Ramos (cell line): ENCODE measurements around the gene TSPAN31.

Experiments
- in situ Hi-C: fragments of 300-500 bp; cut with MboI; formaldehyde crosslinking; loops from one replicate; pipeline ENCODE4 v1.14.3; 2022; ENCODE audit warnings: low sequenced_read_pairs; ENCODE audit not compliant: unreplicated experiment

Gene TSPAN31

DNA sequence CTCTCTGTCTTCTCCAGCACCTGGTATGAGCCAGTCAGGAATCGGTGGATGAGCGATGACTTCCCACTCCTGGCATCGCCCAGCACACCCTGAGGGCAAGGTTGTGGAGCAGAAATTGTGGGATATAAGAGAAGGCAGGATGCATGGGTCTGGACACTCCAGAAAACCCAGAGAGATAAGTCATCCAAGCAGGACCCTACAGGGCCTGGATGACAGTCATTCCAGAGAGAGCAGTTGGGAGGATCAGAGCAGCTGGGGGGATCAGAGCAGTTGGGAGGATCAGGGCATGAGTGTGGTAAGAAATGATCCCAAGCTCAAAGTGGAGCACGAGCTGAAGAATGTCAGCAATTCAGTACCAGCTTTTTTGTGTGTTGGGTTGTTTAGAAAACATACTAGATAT is 10.2 kb upstream of the TSPAN31 start:
- in situ Hi-C loops, result no loop called here

DNA sequence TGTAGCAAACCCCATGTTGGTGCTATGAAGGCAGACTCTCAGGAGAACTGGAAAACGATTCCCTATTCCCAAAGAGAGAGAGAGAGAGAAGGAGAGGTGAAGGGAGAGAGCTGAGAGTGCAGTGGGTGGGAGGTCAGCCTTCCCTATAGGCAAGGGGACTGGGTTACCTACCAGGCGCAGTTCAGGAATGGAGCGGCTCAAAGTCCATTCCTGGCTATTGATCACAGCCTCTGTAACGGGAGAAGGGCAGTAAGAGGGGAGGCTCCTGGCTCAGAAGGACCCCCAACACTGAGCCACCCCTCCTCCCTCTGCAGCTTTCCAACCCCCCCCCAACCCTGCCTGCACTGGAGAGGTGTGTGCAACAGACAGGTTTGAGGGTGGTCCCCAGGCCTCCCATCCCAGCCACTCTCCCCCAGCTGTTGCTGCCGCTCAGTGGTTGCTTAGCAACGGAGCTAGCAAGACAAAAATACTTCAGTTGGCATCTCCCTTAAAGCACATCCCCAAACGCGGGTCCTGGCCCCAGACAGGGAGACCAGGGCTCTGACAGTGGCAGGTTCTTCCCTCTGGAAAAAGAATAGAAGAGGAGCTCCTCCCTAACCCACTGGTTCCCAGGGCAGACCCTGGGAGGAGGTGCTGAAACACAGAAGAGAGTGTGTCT is 9.5 kb upstream of the TSPAN31 start:
- in situ Hi-C loops, result no loop called here

DNA sequence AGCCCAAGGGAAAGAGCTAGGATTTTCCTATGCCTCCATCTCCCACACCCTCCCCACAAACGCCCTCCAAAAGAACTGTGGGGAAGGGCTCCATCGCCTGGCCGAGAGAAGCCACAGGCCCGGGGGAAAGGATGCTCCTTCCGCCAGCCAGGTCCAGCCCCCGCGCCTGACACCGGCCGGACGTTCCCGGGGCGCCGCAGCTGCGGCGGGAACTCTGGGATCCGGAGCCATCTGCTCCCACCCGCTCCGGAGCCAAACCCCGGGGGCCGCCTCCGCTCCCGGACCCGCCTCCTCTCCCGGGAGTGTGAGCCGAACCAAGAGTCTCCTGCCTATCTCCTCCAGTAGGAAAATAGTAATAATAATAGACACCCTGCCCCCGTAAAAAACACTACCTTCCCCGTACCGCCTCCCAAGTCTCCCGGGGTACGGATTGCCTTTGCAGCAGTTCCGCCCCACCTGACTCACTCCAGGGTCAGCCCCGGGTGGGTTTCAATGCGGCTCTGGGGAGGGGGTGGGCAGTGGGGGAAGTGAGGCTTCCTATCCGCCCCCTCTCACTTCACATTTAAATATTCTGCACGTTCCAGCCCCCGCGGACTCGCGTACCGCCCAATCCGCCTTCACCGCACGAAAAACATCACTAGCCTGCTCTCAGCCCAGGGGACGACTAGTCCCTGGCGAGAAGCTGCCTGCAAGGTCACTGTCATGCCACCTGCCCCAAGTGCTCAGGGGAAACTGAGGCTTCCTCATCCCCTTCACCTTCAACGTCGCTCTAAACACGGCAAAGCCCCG is 8.7 kb upstream of the TSPAN31 start:
- in situ Hi-C loops, result no loop called here

DNA sequence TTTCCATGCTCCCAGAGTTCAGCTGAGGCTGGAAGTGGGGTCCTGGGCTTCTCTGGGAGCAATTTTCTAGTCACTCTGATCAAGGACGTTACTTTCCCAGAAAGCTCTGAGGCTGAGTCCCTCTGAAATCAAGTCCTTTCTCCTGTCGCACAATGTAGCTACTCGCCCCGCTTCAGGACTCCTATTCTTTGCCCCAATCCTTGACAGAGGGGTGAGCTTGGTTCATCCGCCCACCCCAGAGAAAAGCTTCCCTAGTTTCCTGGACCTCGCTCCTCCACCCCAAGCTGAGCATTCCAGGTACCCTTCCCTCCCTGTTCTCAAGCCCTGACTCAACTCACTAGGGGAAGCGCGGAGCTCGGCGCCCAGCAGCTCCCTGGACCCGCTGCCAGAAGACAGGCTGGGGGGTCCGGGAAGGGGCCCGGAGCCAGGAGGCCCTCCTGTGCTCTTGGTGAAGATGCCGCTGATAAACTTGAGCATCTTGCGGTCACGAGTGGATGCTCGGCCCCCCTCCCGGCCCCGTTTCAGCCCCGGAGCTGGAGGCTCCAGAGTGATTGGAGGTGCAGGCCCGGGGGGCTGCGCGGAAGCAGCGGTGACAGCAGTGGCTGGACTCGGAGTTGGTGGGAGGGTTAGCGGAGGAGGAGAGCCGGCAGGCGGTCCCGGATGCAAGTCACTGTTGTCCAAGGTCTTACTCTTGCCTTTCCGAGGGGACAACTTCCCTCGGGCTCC is 7.9 kb upstream of the TSPAN31 start:
- in situ Hi-C loops, result no loop called here

DNA sequence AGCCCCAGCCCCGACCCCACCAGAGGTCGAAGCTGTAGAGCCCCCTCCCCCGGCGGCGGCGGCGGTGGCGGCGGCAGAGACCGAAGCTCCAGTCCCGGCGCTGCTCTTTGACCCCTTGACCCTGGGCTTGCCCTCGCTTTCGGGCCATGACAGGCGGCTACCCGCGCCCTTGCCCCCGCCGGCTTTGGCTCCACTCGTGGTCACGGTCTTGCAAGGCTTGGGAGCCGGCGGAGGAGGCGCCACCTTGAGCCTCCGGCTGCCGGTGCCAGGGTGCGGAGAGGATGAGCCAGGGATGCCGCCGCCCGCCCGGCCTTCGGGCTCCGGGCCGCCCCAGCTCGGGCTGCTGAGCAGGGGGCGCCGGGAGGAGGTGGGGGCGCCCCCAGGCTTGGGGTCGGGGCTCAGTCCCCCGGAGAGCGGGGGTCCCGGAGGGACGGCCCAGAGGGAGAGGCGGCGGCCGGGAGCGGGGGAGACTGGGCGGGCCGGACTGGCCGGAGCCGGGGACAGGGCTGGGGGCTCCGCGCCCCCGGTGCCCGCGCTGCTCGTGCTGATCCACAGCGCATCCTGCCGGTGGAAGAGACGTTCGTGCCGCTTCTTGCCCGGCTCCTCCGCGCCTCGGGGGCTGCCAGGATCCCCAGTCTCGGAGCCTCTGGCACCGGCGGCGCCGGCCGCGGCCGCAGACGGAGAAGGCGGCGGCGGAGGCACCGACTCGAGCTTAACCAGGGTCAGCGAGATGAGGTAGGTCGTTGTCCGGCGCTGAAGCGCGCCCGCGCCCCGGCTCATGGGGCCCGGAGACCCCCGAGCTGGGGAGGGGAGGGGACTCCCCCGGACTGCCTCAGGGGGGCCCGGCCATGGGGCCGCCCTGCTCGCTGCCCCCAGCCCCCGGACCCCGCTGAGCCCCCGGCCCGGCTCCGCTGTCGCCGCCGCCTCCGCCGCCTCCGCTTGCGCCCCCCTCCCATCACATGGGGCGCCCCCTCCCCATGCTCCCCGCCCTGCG is 7.1 kb upstream of the TSPAN31 start:
- in situ Hi-C loops, result no loop called here

DNA sequence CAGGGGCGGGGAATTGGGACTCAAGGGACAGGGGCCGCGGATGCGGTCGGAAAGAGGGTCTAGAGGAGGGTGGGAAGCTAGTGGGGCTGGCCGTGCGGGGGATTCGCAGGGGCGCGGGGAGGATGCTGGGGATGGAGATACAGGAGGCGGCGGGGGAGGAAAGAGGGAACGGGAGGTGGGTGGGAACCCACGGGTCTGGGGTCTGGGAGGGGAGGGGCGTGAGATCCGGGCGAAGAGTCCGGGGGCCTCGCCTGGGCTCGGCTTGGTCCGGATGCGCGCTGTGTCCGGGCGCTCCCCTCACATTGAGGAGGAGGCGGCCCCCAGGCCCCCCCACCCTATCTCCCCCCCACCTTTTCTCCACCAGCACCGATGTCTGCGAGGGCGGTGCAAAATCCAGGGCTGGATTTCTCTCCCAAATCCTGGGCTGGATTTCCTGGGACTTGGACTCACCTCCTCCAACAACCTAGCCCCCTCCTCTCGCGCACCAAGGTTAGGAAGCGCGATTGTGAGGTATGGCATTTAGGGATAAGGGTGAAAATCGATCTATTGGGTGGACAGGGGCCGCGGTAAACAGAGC is 6.1 kb upstream of the TSPAN31 start, which contains the start of gene AGAP2:
Gene AGAP2 (minus strand): TSS at position 82 of the 577 bp plus-strand sequence. CDS start 496 bp downstream, outside the sequence.
- in situ Hi-C loops, result no loop called here

DNA sequence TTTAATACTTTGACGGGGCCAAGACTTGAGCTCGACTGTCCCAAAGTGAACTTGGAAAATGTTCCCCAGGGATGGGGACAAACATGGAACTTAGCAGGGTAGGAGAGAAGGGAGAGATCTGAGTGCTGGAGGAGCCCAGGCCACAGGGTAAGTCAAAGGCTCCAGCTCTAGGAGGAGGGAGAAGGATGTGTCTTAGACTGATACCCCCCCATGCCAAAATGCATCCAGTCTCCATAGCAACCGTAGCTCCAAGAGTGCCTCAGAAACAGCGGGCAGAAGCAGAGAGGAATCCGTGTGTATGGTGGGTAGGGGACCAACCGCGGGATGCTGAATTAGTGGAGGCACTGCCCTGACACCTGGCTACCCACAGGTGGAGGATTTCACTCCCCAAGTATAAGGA is 5.5 kb upstream of the TSPAN31 start:
- in situ Hi-C loops, result no loop called here

DNA sequence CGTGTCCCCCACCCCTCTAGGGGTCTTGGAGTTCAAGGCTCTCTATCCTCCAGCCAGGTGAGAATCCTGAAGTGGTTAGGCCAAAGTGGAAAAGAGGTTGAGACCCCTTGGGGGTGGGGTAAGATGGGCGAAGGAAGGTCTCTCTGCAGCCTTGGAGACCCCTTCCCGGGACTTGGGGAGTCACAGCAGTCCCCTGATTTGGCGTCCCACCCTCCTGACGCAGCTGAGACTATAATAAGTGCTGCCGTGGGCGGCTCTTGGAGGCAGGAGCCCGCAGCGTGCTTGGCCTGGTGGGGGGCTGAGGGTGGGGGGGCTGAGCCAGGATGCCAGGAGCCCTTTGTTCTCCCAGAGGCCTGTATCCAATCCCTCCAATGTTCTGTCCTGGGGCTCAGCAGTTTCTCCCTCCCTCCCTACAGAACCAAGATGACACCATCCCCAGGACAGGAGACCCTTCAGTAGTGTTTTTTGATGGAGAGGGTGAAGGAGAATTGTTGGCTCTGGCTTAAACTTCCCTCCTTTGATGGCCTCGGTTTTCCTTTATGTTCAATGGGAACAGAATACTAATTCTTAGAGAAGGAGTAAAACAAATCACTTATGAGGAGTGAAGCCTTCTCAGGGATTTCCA is 4.8 kb upstream of the TSPAN31 start:
- in situ Hi-C loops, result no loop called here

DNA sequence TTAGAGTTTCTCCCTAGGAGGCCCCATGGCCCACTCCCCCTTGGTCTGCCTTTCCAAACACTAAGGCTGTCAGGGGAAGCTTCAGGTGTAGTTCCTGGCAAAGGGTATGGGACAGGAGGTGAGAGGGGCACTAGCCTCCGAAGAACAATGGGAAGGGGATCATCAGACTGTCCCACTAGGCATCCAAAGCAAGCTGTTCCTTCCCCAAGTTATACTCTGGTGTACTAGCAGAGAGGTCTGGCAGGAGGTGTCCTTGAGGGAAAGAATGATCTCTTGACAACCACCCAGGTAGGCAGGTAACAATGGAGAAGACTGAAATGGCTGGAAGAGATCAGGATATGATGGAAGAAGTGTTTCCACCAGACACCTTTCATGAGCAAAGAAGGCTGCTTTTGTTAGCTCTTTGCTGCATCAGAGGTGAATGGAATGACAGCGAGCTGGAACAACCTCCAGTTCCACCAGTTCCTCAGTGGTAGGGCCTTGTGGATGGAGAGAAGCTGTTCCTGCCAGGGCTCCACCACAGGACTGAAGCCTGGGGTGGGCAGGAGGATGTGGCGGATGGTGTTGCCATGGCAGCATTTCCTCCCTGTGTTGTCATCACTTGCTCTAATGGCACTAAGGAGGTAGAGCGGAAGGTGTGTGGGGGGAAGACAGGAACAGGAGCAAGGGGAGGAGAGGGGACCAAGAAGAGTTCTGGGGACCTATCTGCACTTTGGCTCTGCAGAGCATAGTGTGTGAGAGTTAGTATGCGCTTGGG is 4.0 kb upstream of the TSPAN31 start:
- in situ Hi-C loops, result no loop called here

DNA sequence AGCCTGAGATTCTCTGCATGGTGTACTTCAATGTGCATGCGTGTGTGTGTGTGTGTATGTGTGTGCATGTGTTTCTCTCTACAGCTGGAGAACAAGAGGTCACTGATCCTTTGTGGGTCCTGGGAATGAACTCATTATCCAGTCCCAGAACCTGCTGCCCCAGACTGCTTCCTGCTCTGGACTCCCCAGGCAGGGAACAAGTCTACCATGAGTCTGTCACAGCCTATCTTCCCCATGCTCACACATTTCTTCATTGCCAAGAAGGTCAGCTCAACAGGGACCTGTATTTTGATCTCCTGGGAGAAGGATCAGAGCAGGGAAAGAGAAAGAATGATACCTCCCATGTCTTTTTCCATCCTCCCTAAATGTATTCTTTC is 3.4 kb upstream of the TSPAN31 start:
- in situ Hi-C loops, result no loop called here

DNA sequence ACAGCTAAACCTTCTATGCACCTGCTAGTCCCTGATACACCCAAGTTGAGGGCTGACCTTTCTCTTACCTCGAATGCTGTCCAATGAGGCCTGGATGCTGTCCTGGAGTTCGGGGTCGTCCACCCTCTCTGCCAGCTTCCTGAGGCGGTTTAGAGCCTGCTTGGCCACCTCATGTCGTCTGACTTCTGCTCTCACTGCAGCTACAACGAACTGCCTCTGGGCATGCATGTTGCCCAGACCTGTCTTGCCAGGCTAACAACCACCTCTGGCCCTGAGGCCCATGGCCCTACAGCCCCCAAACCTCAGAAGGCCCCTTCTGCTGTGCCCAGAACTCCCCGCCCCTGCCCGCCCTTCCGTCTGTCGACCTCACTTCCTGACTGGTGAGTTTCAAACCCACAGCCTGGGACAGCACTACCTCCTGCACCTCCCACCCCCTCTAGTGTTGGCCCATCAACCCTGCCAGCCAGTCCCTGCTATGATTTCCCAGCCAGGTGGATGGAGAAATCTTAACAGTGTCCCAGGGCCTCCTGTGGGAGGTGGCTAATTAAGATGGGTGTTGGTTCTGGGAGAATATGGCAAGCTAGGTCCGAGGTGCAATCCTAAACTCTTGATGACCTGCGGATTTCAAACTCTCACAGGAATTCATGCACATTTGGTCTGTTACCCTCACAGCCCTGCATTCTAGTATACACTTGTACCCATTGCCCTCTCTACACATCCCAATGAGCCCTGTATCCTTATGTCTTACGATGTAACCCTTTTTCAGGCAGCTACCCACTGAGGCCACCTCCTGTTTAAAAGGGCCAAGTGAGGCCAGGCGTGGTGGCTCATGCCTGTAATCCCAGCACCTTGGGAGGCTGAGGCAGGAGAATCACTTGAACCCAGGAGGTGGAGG is 2.7 kb upstream of the TSPAN31 start:
- in situ Hi-C loops, result no loop called here

DNA sequence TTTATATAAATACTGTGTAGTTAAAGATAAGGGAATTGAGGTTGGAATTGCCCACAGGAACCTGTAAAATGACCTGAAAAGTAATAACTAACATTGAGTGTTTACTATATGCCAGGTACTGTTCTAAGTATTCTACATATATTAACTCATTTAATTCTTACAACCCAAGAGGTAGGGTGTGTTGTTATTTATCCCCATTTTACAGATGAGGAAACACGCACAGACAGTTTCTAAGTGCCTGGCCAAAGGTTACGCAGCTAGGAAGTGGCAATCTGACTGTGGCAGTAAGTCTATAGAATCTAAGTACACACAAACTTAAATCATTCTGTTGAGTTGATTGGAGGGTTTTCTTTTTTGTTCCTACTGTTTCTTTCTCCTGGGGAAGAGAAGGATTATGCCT is 1.1 kb upstream of the TSPAN31 start:
- in situ Hi-C loops, result no loop called here

DNA sequence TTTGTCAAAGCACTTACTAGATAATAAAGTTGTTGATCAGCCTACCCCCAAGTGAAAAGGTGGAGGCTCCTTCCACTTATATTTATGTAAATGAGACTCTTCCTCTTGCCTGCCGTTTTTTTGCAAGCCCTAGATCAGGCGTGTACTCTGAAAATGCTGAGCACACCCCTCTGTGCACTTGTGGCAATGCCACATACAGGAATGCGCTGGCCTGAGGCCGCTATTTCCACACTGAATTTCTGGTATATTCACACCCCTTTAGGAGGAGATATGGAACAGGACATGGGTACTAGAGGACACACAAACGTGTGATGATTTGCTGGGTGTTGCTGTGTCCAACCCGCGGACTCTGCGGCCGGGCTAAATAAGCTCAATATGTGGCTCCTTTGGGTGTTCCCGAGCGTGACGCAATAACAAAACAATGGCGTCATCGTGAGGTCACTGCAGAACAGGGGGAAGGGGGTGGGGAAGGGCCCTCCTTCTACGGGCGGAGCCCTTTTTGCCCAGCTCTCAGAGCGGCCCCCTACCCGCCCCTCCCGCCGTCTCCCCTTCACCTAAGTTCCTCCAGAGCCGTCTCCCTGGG is 554 bp upstream of the TSPAN31 start:
- in situ Hi-C loops, result no loop called here

DNA sequence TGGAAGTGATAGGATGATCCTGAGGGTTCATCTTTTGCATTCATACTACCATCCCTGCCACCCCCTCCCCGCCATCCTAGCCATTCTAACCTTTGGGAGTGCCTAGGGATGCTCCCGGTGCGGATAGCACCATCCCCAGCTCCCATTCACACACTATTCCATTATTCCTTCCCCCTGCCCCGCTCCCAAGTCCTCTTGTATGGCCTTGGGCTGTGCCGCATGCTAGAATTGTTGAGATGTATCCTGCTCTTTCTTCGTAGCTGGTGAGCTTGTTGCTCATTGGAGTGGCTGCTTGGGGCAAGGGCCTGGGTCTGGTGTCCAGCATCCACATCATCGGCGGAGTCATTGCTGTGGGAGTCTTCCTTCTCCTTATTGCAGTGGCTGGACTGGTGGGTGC is 644 bp downstream of the TSPAN31 start:
- in situ Hi-C loops, result no loop called here

DNA sequence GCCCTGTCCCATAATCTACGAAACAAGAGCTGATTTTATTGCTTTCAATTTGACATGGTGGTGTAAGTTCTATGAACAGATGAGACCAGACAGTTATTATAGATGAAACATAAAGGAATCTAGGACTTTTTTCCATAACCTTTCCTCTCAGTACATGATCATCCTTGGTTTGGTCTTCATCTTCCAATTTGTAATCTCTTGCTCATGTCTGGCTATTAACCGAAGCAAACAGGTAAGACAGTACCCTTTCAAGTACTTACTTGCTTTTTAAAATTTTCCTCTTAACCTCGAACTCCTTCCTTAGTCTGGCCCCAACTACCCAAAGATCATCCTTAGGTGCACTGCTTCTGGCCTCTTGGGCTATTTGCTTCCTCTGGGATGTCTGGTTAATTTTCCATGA is 1.2 kb downstream of the TSPAN31 start:
- in situ Hi-C loops, result no loop called here

DNA sequence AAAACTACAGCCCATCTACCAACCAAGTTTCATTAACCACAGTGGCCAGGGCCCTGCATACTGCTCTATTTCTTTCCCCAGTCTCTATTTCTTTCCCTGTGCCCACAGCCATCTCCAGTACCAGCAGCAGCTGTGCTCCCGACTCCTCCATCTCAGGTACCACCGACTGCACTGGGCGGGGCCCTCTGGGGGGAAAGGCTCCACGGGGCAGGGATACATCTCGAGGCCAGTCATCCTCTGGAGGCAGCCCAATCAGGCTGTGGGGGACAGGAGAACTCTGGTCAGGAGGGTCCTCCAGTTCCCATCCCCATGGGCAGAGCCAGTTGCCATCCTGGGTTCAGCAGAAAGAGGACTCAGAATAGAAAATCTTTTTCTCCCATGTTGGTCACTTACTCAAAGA is 4.2 kb downstream of the TSPAN31 start:
- in situ Hi-C loops, result no loop called here
